DMS79 treated with DMSO at 0.1 percent for 48 hours (cell line): Measurements from ENCODE around the gene LYPD1.
"Not testable (repeated sequence)": the region's sequence is repeated elsewhere in the genome, so short reads cannot be mapped to it uniquely, and the experiment has no call there.

ENCODE experiments used
- DNase-seq: peaks from one replicate; lab custom pipeline; 2025; lab: John Stamatoyannopoulos, UW

Gene LYPD1

GRCh38 chr2:132669908-132670495, at the start of gene LYPD1:
Gene LYPD1, minus strand, starts transcription at chr2:132670205. Its CDS starts 273 bp downstream, at chr2:132669932.
- DNase-seq = peak; percentile 48

GRCh38 chr2:132719480-132719879, 49.5 kb upstream of the LYPD1 start:
- no peak for DNase-seq

- DNase-seq = no peak
Measured at GRCh38 chr2:132716954-132717353, 46.9 kb upstream of the LYPD1 start.

GRCh38 chr2:132715386-132716351, 45.7 kb upstream of the LYPD1 start:
- no peak for DNase-seq

- no peak for DNase-seq
Measured at GRCh38 chr2:132703396-132703795, 33.4 kb upstream of the LYPD1 start.

GRCh38 chr2:132701810-132702209, 31.8 kb upstream of the LYPD1 start:
- no peak for DNase-seq

- DNase-seq = not testable (repeated sequence)
Measured at GRCh38 chr2:132699802-132700201, 29.8 kb upstream of the LYPD1 start.

GRCh38 chr2:132698347-132698746, 28.3 kb upstream of the LYPD1 start:
- DNase-seq = not testable (repeated sequence)

GRCh38 chr2:132697556-132698205, 27.7 kb upstream of the LYPD1 start:
- DNase-seq = no peak

- DNase-seq = no peak
Measured at GRCh38 chr2:132692816-132693215, 22.8 kb upstream of the LYPD1 start.

- DNase-seq = no peak
Measured at GRCh38 chr2:132691556-132691955, 21.6 kb upstream of the LYPD1 start.

GRCh38 chr2:132690664-132691303, 20.8 kb upstream of the LYPD1 start:
- DNase-seq = no peak

GRCh38 chr2:132681766-132682165, 11.8 kb upstream of the LYPD1 start:
- no peak for DNase-seq

GRCh38 chr2:132680544-132680943, 10.5 kb upstream of the LYPD1 start:
- DNase-seq = no peak

GRCh38 chr2:132678483-132678882, 8.5 kb upstream of the LYPD1 start:
- no peak for DNase-seq

- DNase-seq = no peak
Measured at GRCh38 chr2:132677661-132678060, 7.7 kb upstream of the LYPD1 start.

GRCh38 chr2:132676999-132677398, 7.0 kb upstream of the LYPD1 start:
- DNase-seq = peak; percentile 17

- DNase-seq = peak; percentile 40
Measured at GRCh38 chr2:132671151-132671835, 1.3 kb upstream of the LYPD1 start.

- DNase-seq = peak; percentile 49
Measured at GRCh38 chr2:132670496-132671150, 618 bp upstream of the LYPD1 start.

- peak; percentile 56 for DNase-seq
Measured at GRCh38 chr2:132668987-132669907, 758 bp downstream of the LYPD1 start.
